ENCODE data around the gene CYP46A1.

The CYP46A1 gene

DNA sequence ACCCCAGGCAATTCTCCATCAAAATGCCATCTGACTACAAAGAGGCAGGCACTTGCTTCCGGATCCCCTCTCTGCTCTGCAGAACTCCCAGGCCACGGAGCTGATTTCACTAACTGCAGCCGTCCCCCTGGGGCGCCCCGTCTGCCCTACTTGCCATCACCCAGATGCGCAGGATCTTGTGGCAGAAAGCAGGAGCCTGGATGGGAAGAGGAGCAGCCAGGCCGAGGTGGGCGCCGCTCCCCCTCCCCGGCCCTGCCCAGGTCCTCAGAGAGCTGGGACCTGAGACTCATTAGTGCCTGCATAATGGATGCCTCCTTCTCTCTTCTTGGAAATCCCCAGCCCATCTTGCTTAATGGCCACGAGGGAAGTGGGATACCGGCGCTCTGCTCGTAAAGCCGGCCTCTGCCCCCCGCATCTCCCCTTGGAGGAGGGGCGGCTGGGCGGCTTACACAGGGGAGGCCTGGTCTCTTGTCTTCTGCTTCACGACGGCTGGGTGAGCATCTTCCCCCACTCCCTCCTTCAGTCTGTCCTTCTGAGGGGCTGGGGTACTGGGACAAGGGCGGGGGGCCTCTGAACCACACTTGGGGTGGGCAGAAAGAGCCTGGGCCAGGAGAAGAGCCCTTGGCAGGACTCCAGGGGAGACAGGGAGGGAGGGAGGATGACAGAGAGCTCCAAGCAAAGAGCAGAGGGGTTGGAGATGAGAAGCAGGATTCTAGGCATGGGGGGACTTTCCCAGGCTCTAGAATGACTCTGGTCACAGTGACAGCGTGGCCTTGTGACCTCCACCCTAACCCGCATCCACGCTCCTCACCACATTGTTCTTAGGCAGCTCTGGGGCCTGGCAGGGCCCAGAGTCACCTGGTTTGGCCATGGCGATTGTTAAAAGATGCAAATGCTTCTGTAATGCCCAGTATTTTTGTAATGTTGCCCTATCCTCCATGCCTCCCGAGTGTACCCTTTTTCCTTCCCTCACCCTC is 89.7 kb downstream of the CYP46A1 start:
- DNase-seq (ENCODE audit: low read depth), result no peak
- TF ChIP-seq, protein P1, sequence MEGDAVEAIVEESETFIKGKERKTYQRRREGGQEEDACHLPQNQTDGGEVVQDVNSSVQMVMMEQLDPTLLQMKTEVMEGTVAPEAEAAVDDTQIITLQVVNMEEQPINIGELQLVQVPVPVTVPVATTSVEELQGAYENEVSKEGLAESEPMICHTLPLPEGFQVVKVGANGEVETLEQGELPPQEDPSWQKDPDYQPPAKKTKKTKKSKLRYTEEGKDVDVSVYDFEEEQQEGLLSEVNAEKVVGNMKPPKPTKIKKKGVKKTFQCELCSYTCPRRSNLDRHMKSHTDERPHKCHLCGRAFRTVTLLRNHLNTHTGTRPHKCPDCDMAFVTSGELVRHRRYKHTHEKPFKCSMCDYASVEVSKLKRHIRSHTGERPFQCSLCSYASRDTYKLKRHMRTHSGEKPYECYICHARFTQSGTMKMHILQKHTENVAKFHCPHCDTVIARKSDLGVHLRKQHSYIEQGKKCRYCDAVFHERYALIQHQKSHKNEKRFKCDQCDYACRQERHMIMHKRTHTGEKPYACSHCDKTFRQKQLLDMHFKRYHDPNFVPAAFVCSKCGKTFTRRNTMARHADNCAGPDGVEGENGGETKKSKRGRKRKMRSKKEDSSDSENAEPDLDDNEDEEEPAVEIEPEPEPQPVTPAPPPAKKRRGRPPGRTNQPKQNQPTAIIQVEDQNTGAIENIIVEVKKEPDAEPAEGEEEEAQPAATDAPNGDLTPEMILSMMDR (conservative IDR thresholded peaks at IDR 0.05; ENCODE audit: control insufficient read depth, insufficient read depth, low read depth, low read length), result no peak
- H3K4me3 ChIP-seq (ENCODE audit: control insufficient read depth, low read depth, low read length), result no peak overlapping the region

DNA sequence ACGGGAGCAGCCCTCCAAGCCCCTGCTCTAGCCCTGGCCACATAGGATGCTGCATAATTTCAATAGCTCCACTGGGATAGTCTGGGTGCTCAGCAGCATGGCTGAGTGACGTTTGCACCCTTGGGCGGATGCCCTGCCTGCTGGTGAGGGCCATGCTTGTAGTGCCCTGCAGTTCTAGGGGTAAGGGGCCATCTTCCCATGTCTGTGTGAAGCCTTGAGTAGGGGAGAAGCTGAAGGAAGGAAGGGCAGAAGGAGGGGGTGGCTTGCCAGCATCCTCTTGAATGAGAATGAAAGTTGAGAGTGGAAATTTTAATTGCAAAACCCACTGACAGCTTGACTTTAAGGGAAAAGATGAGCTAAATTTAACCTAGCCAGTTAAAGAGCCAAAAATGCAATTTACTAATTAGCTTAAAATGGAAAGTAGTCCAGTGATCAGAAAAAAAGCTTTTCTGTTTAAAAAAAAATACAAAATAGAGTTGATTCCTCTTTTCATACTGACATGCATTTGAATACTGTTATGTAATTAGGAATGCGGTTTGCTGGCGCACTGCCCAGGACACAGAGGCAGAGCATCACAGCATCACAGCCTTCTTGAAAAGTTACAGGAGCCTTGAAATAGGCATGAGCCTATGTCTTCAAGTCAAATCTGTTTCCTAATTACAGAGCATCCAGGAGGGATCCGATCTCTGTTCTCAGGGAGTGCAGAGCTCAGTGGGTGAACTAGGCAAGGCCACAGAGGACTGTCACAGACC is 90.6 kb downstream of the CYP46A1 start:
- no peak for DNase-seq (ENCODE audit: low read depth)
- TF ChIP-seq, protein P1 (conservative IDR thresholded peaks at IDR 0.05; ENCODE audit: control insufficient read depth, insufficient read depth, low read depth, low read length), result no peak
- no peak overlapping the region for H3K4me3 ChIP-seq (ENCODE audit: control insufficient read depth, low read depth, low read length)

DNA sequence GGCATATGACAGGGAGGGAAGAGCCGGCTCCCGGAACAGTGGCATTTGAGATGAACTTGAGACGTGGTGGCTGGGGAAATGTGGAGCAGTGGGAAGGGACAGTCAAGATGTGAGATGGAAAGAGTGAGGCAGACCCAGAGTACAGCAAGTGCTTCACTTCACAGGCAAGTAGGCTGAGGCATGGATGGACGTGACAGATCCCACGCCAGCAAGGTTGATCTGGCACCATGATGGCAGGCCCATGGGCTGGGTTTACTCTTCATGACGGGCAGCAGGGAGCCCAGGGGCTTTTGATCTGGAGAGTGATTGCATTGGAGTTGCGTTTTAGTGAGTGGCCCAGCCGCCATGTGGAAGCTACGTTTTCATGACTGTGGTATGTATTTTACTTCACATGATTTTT is 91.3 kb downstream of the CYP46A1 start:
- no peak overlapping the region for H3K4me3 ChIP-seq (ENCODE audit: control insufficient read depth, low read depth, low read length)
- TF ChIP-seq, protein P1 (conservative IDR thresholded peaks at IDR 0.05; ENCODE audit: control insufficient read depth, insufficient read depth, low read depth, low read length), result no peak
- no peak for DNase-seq (ENCODE audit: low read depth)

Measured in fibroblast of mammary gland (primary cell).